SJSA1 (cell line): Measurements from ENCODE around the gene SRPK3. TPM values are rescaled to one million over a fixed set of nuclear protein-coding genes. Genes with fewer than 3 reads are reported as not detected.

Source experiments
- DNase-seq, 2 experiments: peaks; one replicate each; pipeline ENCODE4 v3.0.0-alpha.2; 2015 to 2020; ENCODE audit warnings: low spot score in 2 of 2, low read depth in 1 of 2
- H3K27ac ChIP-seq: fragments of 250-450 bp; sonication (Bioruptor Pico); 2 replicates; pipeline ENCODE4 v1.5.1; 2020; ENCODE audit warnings: mild to moderate bottlenecking, moderate library complexity
- H3K27me3 ChIP-seq: fragments of 250-450 bp; sonication (Bioruptor Pico); replicated peaks from 2 replicates; pipeline ENCODE4 v1.5.1; 2020; ENCODE audit warnings: mild to moderate bottlenecking, moderate library complexity
- H3K36me3 ChIP-seq: fragments of 250-450 bp; sonication (Bioruptor Pico); 2 replicates; pipeline ENCODE4 v1.5.1; 2020; ENCODE audit warnings: mild to moderate bottlenecking
- H3K4me1 ChIP-seq: fragments of 250-450 bp; sonication (Bioruptor Pico); replicated peaks from 2 replicates; pipeline ENCODE4 v1.6.1; 2021; ENCODE audit warnings: mild to moderate bottlenecking
- H3K4me3 ChIP-seq: fragments of 250-450 bp; sonication (Bioruptor Pico); 2 replicates; pipeline ENCODE4 v1.5.1; 2020; ENCODE audit warnings: mild to moderate bottlenecking
- H3K9me3 ChIP-seq: fragments of 250-450 bp; sonication (Bioruptor Pico); replicated peaks from 2 replicates; pipeline ENCODE4 v1.5.1; 2020; ENCODE audit warnings: mild to moderate bottlenecking
- total RNA-seq: library from RNA; depleted of rRNA; stranded (reverse); fragments of >200 nt; shearing (Covaris generic); gene quantifications from 2 replicates; pipeline ENCODE4 v1.2.3, GENCODE V29; 2014

Gene SRPK3
- total RNA-seq, 1 experiment from 2014 or later: not detected

DNA sequence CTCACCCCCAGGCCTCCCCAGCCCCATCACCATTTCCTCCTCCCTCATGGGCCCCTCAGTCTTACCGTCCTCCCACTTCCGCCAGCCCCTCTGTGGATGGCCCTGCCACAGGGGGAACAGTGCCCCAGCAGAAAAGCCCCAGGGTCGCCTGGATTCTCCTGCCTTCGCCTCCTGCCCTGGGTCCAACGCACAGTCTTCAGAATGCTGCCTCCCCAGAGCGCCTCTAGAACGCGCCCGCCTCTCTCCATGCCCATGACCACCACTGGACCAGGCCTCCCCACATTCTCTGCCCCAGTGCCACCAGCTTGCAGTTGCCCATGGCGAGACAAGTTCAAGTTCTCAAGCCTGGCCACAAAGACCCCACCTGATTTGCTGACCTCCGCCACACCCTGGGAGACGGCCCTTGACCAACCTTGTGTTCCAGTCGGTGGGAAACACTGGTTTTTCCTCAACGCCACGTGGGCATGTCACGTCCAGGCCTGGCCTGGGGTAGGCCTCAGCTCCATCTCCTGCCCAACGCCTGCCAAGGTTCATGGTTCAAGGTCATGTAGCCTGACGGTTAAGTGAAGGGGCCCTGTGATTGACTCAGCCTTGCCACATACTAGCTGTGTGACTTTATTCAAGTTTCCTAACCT lies 17.4 kb upstream of the SRPK3 start:
- H3K4me3 ChIP-seq: no peak overlapping the region
- peaks cover 26% of the 10 kb centered on the region for H3K4me1 ChIP-seq
- H3K27ac ChIP-seq: no peak overlapping the region
- no peaks in the 10 kb centered on the region for H3K27me3 ChIP-seq
- H3K36me3 ChIP-seq: no peaks in the 10 kb centered on the region
- no peak for DNase-seq
- H3K9me3 ChIP-seq: no peaks in the 10 kb centered on the region

DNA sequence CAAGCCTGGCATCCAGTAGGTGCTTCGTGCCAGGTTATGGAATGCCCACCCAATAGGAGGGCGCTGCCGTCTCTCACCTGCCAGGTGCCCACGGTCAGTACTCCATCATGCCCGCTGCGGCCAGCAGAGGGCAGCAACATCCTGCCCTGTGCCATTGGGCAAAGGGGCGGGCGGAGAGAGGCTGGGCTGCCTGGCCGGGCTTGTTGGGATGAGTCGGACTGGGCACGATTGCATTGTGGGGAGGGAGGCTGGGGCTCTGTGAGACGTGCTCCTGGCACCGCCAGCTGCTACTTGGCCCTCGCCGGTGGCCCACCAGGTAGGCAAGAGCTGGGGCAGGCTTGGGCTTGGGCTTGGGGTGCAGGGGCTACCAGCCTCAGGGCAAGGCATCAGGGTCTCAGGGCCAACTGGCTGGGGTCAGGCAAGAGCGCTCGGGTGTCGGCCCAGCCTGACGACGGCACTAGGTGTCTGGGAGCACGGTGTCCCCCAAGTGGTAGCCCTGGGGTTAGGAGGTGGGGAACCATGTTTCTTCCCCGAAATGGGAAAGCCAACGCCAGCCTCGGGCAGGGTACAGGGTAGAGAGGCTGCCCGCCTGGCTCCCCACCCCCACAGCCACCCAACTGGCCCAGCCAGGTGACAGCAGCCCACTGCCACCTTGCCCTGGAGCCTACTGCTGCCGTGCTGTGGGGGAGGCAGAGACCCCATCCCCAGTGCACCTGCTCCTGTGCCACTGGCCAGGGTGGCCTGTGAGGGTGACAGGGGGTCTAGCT lies 16.7 kb upstream of the SRPK3 start, which contains the start of gene PLXNB3:
Gene PLXNB3 (plus strand): TSS at position 261 of the 767 bp plus-strand sequence. CDS start 1,287 bp downstream, outside the sequence.
- no peak within 1 kb of the TSS for H3K27ac ChIP-seq
- no peaks in the 10 kb centered on the region for H3K27me3 ChIP-seq
- H3K36me3 ChIP-seq: no peaks in the 10 kb centered on the region
- DNase-seq: peak; percentile 50 to 84
- H3K4me1 ChIP-seq: peaks cover 26% of the 10 kb centered on the region
- peak within 1 kb of the TSS; percentile 19; the same call in 1 of the 2 replicates for H3K4me3 ChIP-seq
- H3K9me3 ChIP-seq: no peaks in the 10 kb centered on the region

DNA sequence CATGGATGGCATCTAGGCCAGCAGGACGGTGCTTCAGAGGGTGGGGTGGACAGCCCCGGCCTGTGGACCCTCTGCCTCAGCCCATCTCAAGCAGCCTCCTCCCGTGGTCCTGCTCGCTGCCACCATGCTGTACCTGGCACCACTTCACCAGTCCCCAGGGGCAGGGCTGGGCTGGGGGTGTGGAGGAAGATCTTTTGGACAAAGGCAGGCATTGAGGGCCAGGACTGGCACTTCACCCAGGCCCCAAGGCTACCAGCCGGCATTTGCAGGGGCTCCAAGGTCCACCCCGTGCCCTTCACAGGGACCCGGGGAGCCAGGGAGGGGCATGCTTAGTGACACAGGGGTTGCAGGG lies 16.1 kb upstream of the SRPK3 start:
- no peak for DNase-seq
- no peak overlapping the region for H3K27ac ChIP-seq
- H3K4me3 ChIP-seq: no peak overlapping the region
- H3K36me3 ChIP-seq: no peaks in the 10 kb centered on the region
- H3K27me3 ChIP-seq: no peaks in the 10 kb centered on the region
- H3K9me3 ChIP-seq: no peaks in the 10 kb centered on the region
- peaks cover 26% of the 10 kb centered on the region for H3K4me1 ChIP-seq

DNA sequence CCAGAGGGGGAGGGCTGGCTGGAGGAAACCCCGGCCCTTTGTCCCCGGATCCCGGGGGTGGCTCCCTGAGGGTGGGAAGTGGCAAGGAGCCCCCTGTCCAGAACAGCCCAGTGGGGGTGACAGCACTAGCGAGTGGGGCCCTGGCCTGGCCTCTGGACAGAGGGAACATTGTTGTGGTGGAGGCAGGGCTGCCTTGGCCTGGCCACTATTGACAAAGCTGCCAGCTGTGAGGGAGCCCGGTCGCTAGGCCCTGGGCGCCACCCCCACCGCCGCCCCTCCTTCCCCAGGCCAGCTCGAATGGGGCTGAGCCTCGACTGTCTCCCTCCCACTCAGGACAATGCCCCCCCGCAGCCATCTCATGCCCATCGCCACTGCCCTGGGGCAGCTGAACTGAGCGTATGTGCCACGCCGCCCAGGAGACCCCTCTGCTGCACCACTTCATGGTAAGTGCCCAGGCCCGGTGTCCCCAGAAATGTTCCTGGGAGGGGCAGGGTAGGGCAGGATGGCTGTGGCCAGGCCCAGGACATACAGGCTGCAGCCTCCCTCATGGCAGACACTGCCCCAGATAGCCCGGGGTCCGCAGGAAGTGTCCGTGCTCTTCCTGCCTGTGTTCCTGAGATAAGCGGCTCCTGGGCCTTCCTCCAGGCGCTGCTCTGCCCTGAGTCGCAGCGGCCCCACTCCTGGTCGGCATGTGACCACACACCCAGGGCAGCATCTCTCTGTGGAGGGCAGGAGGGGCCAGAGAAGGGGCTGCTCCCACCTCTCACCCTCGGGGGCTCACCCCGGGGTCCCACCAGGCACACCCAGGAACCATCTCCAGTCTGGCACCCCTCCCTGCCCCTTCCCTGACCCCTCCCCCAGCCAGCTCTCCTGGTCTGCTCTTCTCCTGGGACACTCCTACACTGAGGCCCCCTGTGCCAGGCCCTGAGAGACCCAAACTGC lies 15.4 kb upstream of the SRPK3 start:
- peak overlapping the region; percentile 30 for H3K4me3 ChIP-seq
- H3K36me3 ChIP-seq: no peaks in the 10 kb centered on the region
- DNase-seq: no peak
- peak overlapping the region; percentile 47 for H3K27ac ChIP-seq
- H3K9me3 ChIP-seq: no peaks in the 10 kb centered on the region
- peaks cover 26% of the 10 kb centered on the region for H3K4me1 ChIP-seq
- H3K27me3 ChIP-seq: no peaks in the 10 kb centered on the region

DNA sequence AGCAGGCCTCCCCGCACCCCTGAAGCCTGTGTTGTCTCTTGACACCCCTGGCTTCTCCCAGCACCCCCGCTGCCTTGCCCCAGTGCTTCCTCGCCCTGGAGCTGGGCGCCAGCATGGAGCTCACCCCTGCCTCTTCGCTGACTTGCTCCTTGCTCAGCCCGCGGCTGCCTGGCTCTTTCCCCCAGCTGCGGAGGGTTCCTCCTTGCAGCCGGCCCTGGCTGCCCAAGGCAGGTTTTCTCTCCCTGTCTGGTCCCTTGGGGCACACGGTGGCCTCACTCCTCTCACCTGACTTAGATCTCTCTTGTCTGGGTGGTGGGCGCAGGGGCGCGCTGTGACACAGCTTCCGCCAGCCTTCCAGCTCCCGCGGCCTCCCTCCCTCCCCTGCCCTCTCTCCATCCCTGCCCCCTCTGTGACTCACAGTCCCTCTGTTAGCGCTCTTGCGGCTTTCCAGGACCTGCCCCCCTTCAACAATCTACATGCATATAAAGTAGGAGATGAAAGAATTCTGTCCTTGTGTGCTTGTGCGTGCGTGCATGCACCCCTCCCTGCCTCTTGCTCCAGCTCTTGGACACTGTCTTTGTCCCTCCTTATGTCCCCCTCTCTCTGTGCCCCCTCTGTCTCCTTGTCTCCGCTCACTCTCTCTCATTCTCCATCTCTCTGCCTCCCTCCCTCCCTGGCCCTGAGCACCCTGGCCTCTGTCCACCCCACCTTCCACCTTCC lies 14.6 kb upstream of the SRPK3 start:
- peak overlapping the region; percentile 30 for H3K4me3 ChIP-seq
- no peaks in the 10 kb centered on the region for H3K27me3 ChIP-seq
- H3K36me3 ChIP-seq: no peaks in the 10 kb centered on the region
- H3K4me1 ChIP-seq: peaks cover 26% of the 10 kb centered on the region
- peak; percentile 71 to 84 for DNase-seq
- H3K9me3 ChIP-seq: no peaks in the 10 kb centered on the region
- H3K27ac ChIP-seq: peak overlapping the region; percentile 47

DNA sequence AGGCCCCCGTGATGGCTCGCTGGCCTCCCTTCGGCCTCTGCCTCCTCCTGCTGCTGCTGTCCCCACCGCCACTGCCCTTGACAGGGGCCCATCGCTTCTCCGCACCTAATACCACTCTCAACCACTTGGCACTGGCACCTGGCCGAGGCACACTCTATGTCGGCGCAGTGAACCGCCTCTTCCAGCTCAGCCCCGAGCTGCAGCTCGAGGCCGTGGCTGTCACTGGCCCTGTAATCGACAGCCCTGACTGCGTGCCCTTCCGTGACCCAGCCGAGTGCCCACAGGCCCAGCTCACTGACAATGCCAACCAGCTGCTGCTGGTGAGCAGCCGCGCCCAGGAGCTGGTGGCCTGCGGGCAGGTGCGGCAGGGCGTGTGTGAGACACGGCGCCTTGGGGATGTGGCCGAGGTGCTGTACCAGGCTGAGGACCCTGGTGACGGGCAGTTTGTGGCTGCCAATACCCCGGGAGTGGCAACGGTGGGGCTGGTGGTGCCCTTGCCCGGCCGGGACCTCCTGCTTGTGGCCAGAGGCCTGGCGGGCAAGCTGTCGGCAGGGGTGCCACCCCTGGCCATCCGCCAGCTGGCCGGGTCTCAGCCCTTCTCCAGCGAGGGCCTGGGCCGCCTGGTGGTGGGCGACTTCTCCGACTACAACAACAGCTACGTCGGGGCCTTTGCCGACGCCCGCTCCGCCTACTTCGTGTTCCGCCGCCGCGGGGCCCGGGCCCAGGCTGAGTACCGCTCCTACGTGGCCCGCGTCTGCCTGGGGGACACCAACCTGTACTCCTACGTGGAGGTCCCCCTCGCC lies 13.8 kb upstream of the SRPK3 start:
- H3K27me3 ChIP-seq: no peaks in the 10 kb centered on the region
- H3K9me3 ChIP-seq: no peaks in the 10 kb centered on the region
- peaks cover 26% of the 10 kb centered on the region for H3K4me1 ChIP-seq
- H3K27ac ChIP-seq: no peak overlapping the region
- no peak for DNase-seq
- no peak overlapping the region for H3K4me3 ChIP-seq
- H3K36me3 ChIP-seq: no peaks in the 10 kb centered on the region

DNA sequence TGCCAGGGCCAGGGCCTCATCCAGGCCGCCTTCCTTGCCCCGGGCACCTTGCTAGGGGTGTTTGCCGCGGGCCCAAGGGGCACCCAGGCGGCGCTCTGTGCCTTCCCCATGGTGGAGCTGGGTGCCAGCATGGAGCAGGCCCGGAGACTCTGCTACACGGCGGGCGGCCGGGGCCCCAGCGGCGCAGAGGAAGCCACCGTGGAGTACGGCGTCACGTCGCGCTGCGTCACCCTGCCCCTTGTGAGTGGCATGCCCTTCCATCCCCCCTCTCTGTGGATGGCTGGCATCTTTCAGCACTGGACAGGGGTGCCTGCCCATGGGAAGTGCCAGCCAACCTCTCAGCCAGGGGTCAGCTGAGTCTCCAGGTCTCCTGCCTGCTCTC lies 13.2 kb upstream of the SRPK3 start:
- Histone ChIP-seq H3K27me3 (no peaks in the 10 kb centered on the region), H3K36me3 (no peaks in the 10 kb centered on the region), H3K27ac (no peak overlapping the region), H3K9me3 (no peaks in the 10 kb centered on the region), H3K4me1 (peaks cover 26% of the 10 kb centered on the region), H3K4me3 (no peak overlapping the region)
- no peak for DNase-seq

DNA sequence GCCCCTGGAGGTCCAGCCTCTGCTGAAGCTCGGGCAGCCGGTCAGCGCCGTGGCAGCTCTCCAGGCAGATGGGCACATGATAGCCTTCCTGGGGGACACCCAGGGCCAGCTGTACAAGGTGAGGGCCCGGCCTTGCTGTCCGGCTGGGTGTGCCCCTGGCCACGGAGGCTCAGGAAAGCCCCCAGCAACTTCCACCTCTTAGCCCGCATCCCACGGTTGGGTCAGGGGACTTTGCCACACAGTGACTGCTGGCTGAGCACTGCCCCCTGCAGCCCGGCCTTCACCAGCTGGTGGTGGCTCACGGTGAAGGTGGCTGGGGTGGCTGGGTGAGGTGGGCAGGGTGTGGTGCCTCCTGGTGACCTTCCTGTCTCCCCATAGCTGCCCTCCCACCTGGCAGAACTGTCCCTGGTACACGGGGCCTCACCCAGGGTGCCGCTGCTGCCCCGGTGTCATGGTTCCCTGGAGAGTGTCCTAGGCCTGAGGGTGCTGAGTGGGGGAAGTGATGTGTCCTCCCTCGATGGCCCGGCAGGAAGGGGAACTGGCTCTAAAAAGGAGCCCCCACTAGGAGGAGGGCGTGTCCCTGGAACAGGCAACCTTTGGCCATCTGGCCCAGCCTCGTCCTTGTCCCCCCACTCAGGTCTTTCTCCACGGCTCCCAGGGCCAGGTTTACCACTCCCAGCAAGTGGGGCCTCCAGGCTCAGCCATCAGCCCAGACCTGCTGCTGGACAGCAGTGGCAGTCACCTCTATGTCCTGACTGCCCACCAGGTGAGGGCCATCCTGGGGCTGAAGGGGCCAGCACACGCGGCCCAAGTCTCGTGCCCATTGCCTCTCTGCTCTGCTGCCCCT lies 12.3 kb upstream of the SRPK3 start:
- Histone ChIP-seq H3K36me3 (no peaks in the 10 kb centered on the region), H3K4me3 (no peak overlapping the region), H3K9me3 (no peaks in the 10 kb centered on the region), H3K4me1 (peaks cover 26% of the 10 kb centered on the region), H3K27ac (no peak overlapping the region), H3K27me3 (no peaks in the 10 kb centered on the region)
- DNase-seq: no peak

DNA sequence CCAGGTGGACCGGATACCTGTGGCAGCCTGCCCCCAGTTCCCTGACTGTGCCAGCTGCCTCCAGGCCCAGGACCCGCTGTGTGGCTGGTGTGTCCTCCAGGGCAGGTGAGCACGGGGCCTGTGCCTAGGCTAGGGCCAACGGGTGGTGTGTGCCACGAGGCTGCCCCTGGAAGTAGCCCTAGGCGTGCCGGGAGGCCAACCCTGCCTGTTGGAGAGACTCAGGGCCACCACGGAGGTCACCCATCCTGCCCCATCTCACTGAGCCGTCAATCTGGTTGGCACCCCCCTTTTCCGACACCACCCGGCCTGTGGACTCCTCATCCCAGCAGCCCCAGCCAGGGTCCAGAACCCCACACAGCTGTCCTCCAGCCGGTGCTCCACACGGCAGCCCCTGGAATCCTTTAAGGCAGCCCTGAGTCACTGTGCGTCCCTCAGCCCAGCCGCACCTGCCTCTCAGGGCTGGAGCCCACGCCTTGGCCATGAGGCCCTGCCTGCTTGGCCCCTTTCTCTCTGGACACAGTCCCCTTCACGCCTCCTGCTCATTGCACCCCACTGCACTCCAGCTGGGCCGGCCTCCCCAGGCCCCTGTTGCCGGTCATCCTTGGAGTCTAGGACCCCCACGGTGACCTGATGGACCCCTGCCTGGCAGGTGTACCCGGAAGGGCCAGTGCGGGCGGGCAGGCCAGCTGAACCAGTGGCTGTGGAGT lies 11.5 kb upstream of the SRPK3 start:
- Histone ChIP-seq H3K36me3 (no peaks in the 10 kb centered on the region), H3K27me3 (no peaks in the 10 kb centered on the region), H3K9me3 (no peaks in the 10 kb centered on the region), H3K4me1 (peaks cover 22% of the 10 kb centered on the region), H3K4me3 (no peak overlapping the region), H3K27ac (no peak overlapping the region)
- no peak for DNase-seq

DNA sequence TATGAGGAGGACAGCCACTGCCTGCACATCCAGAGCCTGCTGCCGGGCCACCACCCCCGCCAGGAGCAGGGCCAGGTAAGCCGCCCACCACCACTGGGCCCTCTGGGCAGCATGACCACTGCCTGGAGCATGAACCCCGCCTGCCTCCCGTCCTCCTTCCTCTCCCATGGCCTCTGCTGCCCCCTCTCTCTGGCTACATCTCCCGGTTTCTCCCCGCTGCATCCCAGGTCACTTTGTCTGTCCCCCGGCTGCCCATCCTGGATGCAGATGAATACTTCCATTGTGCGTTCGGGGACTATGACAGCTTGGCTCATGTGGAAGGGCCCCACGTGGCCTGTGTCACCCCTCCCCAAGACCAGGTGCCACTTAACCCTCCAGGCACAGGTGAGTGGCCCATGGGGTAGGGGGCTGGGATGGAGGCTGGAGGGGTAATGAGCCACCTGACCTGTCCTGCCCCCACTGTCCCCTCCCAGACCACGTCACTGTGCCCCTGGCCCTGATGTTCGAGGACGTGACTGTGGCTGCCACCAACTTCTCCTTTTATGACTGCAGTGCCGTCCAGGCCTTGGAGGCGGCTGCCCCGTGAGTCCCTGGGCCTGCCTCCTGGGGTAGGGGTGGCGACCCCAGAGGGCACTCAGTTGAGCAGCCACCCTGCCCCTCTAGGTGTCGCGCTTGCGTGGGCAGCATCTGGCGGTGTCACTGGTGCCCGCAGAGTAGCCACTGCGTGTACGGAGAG lies 10.8 kb upstream of the SRPK3 start:
- Histone ChIP-seq H3K9me3 (no peaks in the 10 kb centered on the region), H3K4me3 (no peak overlapping the region), H3K27me3 (no peaks in the 10 kb centered on the region), H3K4me1 (peaks cover 19% of the 10 kb centered on the region), H3K27ac (no peak overlapping the region), H3K36me3 (no peaks in the 10 kb centered on the region)
- no peak for DNase-seq
